Measurements from ENCODE around the gene HOXB2.

DNA sequence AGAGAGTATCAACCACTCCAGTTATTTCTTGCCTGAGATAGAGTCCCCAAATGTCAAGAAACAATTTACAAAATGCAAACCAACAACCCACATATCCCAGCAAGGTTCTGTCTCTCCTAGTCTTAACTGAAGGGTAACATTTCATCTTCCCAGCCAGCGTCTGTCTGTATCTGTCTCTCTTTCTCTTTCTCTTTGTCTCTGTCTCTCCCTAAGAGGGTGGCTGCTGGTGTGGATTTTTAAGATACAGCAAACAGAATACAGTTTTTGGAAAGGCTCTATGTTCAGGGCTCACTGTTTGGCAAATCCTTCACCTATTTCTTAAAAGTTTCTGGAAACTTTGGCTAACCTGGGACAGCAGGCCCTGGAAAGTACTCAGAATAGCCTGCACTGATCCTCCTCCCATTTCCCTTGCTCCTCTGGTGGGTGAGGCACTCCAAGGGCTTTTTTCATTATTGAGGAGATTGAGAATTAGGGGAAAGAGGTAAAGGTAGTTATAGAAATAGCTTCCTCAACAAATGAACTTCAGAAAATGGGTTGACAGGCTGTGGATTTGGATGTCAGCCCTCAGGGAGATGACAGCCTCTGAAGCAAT lies 27.0 kb upstream of the HOXB2 start:
- TF ChIP-seq CTCF (conservative IDR thresholded peaks at IDR 0.05; ENCODE audit: low read depth in 2 of 2) (no peak), CREB1 (CRISPR knock-in tag; IDR thresholded peaks at IDR 0.05; ENCODE audit: low read depth) (no peak), EZH2 (IDR thresholded peaks at IDR 0.05; ENCODE audit: low read depth, unreplicated experiment) (peak; percentile 61), POLR2AphosphoS5 (IDR thresholded peaks at IDR 0.05; ENCODE audit: low read depth) (no peak), REST (IDR thresholded peaks at IDR 0.05; ENCODE audit: unreplicated experiment) (no peak), JUNB (IDR thresholded peaks at IDR 0.05; ENCODE audit: unreplicated experiment) (no peak), EZH2phosphoT487 (IDR thresholded peaks at IDR 0.05; ENCODE audit: unreplicated experiment) (no peak), ZNF331 (CRISPR knock-in tag; IDR thresholded peaks at IDR 0.05; ENCODE audit: low read depth) (no peak), ZNF114 (CRISPR knock-in tag; IDR thresholded peaks at IDR 0.05) (no peak), NANOG (IDR thresholded peaks at IDR 0.05; ENCODE audit: borderline replicate concordance) (no peak)

Data from GM23338 (cell line).